GM15510 (cell line): Measurements from ENCODE around the gene CD164.

Experiments used
- POLR2A ChIP-seq: IDR thresholded peaks from 3 replicates; pipeline ENCODE4 v1.6.1; 2011; ENCODE audit warnings: borderline replicate concordance; ENCODE audit not compliant: insufficient read length; ENCODE audit errors: extremely low read depth

Gene CD164

GRCh38 chr6:109316909-109317308 lies 65.4 kb downstream of the CD164 start:
- TF ChIP-seq POLR2A, result no peak
